Neural cell (in vitro differentiated cells): Measurements from ENCODE around the gene C16orf74.

ENCODE experiments used
- CTCF ChIP-seq: fragments of 450-650 bp; IDR thresholded peaks from 2 replicates; pipeline ENCODE4 v1.5.1; 2014; ENCODE audit warnings: antibody characterized with exemption, mild to moderate bottlenecking, moderate library complexity; ENCODE audit not compliant: poor library complexity, severe bottlenecking
- EP300 ChIP-seq: fragments of 450-650 bp; conservative IDR thresholded peaks from 2 replicates; pipeline ENCODE4 v1.6.1; 2014; ENCODE audit warnings: antibody characterized with exemption, mild to moderate bottlenecking, moderate library complexity; ENCODE audit not compliant: poor library complexity, severe bottlenecking
- EZH2 ChIP-seq: fragments of 200-600, 300-800 bp; shearing (Covaris generic), sonication (generic); IDR thresholded peaks from 2 replicates; pipeline ENCODE4 v1.6.1; 2014; ENCODE audit warnings: antibody characterized with exemption, low read length, borderline replicate concordance, mild to moderate bottlenecking; ENCODE audit not compliant: insufficient read depth, poor library complexity, severe bottlenecking
- MXI1 ChIP-seq: fragments of 450-650 bp; conservative IDR thresholded peaks from 2 replicates; pipeline ENCODE4 v1.6.1; 2014; ENCODE audit warnings: antibody characterized with exemption, mild to moderate bottlenecking; ENCODE audit not compliant: poor library complexity, severe bottlenecking
- POLR2AphosphoS5 ChIP-seq: IDR thresholded peaks from 2 replicates; pipeline ENCODE4 v1.6.1; 2012
- RAD21 ChIP-seq: fragments of 450-650 bp; conservative IDR thresholded peaks from 2 replicates; pipeline ENCODE4 v1.6.1; 2014; ENCODE audit warnings: antibody characterized with exemption, mild to moderate bottlenecking, moderate library complexity
- TAF1 ChIP-seq: IDR thresholded peaks from 2 replicates; pipeline ENCODE4 v1.6.1; 2012; ENCODE audit warnings: low read depth

- TF ChIP-seq EZH2 = no peak
- TF ChIP-seq TAF1 = no peak
- no peak for TF ChIP-seq POLR2AphosphoS5
- no peak for TF ChIP-seq CTCF
- TF ChIP-seq EP300 = no peak
- TF ChIP-seq MXI1 = no peak
- no peak for TF ChIP-seq RAD21
Observed at GRCh38 chr16:85788819-85789218, 37.9 kb upstream of the C16orf74 start.
